HFF-Myc (cell line): Measurements from ENCODE around the gene OXGR1.

Experiments used
- DNase-seq: peaks from one replicate; pipeline ENCODE4 v3.0.0-alpha.2; 2011; ENCODE audit warnings: low read depth; ENCODE audit errors: extremely low read depth
- H3K4me3 ChIP-seq: replicated peaks from 2 replicates; pipeline ENCODE4 v1.5.1; 2011; ENCODE audit warnings: low read depth, mild to moderate bottlenecking, control low read depth, low read length
- TF ChIP-seq, protein P1 (sequence below): IDR thresholded peaks from 2 replicates; pipeline ENCODE4 v1.5.1; 2012; ENCODE audit warnings: mild to moderate bottlenecking, low read depth, low read length, control low read depth; ENCODE audit errors: missing control alignments

OXGR1 gene

DNA sequence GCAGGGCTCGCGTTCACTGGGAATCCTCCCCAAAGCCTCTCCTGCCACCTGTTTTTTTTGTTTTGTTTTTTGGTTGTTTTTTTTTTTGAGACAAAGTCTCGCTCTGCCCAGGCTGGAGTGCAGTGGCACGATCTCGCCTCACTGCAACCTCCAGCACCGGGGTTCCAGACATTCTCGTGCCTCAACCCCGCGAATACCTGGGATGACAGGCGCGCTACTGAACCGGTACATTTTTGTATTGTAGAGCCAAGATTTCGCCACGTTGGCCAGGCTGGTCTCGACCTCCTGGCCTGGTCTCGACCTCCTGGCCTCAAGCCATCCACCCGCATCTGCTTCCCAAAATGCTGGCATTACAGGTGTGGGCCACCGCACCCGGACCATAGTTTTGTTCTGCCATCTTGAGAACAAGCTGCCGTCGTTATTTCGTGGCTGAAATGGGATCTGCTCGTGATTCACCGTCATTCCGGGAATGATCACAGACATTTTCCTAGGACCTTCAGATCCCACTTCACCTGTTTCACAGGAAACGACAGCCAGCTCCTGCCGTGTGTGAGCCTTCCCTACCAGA, 46.8 kb downstream of the OXGR1 start:
- no peak for DNase-seq
- H3K4me3 ChIP-seq: no peak overlapping the region
- TF ChIP-seq, protein P1, sequence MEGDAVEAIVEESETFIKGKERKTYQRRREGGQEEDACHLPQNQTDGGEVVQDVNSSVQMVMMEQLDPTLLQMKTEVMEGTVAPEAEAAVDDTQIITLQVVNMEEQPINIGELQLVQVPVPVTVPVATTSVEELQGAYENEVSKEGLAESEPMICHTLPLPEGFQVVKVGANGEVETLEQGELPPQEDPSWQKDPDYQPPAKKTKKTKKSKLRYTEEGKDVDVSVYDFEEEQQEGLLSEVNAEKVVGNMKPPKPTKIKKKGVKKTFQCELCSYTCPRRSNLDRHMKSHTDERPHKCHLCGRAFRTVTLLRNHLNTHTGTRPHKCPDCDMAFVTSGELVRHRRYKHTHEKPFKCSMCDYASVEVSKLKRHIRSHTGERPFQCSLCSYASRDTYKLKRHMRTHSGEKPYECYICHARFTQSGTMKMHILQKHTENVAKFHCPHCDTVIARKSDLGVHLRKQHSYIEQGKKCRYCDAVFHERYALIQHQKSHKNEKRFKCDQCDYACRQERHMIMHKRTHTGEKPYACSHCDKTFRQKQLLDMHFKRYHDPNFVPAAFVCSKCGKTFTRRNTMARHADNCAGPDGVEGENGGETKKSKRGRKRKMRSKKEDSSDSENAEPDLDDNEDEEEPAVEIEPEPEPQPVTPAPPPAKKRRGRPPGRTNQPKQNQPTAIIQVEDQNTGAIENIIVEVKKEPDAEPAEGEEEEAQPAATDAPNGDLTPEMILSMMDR: no peak

DNA sequence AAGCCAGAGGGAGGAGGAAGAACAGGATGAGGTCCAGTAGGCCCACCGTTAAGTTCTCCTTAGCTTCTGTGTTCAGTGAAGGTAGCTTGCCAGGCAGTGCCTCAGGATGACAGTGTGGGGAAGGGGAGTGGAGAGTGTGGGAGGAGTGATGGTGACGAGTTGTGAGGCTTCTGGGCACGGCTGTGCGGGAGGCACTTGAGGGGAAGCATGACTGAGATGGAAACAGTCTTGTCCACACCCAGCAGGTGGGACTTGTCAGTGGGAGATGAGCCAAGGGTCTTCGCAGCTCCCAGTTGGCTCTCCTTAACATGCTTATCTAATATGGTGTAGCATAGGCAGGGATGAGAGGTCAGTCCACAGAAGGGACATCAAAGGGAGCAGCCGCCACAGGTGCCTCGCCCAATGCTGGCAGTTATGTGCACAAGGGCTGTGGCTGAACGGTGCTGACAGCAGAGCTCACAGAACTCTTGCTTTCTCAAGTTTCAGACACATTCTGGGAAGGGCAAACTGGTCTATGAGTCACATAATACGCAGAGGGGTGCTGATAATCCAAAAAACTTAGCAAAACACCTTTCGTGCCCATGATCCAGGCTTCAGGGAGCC, 47.5 kb downstream of the OXGR1 start:
- H3K4me3 ChIP-seq: no peak overlapping the region
- TF ChIP-seq, protein P1: no peak
- DNase-seq: no peak

DNA sequence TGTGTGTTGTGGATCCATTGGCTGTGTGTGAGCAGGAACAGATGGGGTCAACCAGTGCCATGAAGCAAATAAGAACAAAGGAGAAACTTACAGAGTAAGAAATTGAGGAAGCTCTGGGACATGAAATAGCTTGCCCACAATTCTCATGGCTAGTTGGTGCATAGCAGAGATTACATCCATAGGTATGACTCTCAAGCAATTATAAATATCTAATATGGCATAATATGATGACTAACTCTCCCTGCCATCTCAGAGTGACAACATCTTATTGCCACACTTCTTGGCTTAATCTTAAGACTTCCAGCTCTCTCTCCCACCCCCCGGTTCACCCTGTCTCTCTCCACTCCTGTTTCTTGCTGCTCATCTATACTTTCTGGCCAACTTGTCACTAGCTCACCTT, 53.3 kb downstream of the OXGR1 start:
- H3K4me3 ChIP-seq: no peak overlapping the region
- no peak for DNase-seq
- TF ChIP-seq, protein P1: no peak

DNA sequence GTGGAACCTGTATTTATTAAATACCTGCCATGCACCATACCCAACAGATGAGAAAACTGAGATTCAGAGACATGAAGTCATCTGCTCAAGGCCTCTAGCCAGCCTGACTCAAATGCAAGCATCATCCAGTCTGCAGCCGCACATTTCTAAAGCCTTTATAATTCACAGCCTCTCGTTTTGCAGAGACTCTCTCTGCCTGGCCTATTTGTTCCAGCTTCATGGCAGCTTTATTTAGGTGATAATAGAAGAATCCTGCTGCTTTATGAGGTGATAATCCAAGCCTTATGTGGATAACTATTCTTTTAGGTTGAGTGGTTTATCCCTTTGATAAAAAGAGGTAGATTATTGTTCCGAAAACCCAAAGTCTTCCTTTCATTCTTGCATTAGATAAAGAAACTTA, 58.4 kb downstream of the OXGR1 start:
- TF ChIP-seq, protein P1: no peak
- DNase-seq: no peak

More for the DNA sequence above, 58.4 kb downstream of the OXGR1 start:
- no peak overlapping the region for H3K4me3 ChIP-seq
